ENCODE results near the gene CNTN4. TPM values are rescaled to one million over a fixed set of nuclear protein-coding genes. Genes with fewer than 3 reads are reported as not detected.

The CNTN4 gene
- total RNA-seq, 1 donor = 0.09 TPM

DNA sequence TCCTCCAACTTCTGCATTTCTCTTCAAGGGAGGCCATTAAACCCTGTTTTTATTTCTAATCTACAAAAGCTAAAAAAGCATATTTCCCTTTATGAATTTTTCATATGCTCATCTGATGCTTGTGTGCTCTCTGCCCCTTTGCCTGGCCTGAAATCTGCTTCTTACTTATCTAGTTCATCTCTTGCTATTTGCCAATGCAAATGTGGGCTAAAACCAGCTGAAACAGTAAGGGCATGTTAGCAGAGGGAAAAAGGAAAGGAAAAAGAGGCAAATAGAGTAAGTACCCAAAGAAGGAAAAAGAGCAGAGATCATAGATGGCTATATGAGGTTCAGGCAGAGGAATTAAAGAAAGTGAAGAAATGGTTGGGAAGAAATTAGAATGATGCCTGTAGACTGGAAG lies 185.2 kb downstream of the CNTN4 start:
- H3K4me3 ChIP-seq (ENCODE audit: low read depth, low read length) = no peak overlapping the region
- DNase-seq (ENCODE audit: low read depth) = no peak
- TF ChIP-seq, protein P1, sequence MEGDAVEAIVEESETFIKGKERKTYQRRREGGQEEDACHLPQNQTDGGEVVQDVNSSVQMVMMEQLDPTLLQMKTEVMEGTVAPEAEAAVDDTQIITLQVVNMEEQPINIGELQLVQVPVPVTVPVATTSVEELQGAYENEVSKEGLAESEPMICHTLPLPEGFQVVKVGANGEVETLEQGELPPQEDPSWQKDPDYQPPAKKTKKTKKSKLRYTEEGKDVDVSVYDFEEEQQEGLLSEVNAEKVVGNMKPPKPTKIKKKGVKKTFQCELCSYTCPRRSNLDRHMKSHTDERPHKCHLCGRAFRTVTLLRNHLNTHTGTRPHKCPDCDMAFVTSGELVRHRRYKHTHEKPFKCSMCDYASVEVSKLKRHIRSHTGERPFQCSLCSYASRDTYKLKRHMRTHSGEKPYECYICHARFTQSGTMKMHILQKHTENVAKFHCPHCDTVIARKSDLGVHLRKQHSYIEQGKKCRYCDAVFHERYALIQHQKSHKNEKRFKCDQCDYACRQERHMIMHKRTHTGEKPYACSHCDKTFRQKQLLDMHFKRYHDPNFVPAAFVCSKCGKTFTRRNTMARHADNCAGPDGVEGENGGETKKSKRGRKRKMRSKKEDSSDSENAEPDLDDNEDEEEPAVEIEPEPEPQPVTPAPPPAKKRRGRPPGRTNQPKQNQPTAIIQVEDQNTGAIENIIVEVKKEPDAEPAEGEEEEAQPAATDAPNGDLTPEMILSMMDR (IDR thresholded peaks at IDR 0.05; ENCODE audit: insufficient read depth, low read length) = no peak

DNA sequence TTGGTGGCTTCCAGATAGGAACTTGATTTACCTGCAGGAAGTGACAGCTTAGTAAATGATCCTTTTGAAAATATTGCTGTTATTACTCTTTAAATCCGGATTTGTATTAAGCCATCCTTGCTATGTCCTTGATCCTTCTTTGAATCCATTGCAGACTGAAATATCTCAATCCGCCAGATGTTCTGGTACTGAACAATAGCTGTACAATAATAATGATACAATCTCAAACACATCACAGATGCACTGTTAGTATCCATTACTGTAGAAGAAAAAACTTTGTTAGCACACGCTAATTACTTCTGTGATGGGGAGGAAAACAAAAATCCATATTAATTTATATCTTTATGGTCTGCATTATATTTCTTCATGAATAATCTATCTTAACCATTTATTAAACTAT lies 202.3 kb downstream of the CNTN4 start:
- TF ChIP-seq, protein P1 (IDR thresholded peaks at IDR 0.05; ENCODE audit: insufficient read depth, low read length) = no peak
- no peak overlapping the region for H3K4me3 ChIP-seq (ENCODE audit: low read depth, low read length)
- DNase-seq (ENCODE audit: low read depth) = no peak

DNA sequence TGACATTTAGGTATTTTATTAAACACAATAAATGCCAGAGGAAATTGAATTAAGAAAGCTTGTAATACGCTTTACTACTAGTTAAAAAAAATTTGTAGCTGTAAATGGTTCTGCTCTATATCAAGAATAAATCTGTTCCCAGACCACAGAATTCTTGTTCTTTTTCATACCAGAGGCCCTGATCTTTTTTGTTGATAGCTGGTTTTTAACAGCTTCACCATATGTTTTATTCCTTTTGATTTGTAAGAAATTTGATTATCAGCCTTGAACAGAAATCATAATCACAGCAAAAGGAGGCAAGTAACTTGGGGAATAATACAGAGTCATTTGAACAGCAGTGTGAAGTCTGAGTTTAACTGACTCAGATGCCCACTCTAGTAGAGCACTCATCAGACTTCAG lies 202.7 kb downstream of the CNTN4 start:
- H3K4me3 ChIP-seq (ENCODE audit: low read depth, low read length) = no peak overlapping the region
- TF ChIP-seq, protein P1 (IDR thresholded peaks at IDR 0.05; ENCODE audit: insufficient read depth, low read length) = no peak
- no peak for DNase-seq (ENCODE audit: low read depth)

DNA sequence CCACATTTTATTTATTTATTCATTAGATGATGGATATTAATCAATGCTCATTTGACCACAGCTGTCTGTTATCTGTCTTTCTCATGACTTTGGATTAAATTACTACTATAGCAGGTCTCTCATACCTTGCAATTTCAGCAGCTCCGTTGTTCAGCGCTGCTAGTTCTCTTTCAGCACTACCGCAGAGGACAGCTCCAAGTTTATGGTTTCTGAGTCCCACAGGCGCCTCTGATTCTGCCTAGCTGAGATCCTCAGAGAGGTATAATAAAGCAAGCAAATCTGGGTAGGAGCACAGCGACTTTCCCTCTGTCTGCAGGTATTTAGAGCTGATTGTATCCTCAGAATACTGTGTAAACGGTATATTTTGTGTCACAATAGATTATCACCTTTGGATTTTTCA lies 204.9 kb downstream of the CNTN4 start:
- no peak overlapping the region for H3K4me3 ChIP-seq (ENCODE audit: low read depth, low read length)
- TF ChIP-seq, protein P1 (IDR thresholded peaks at IDR 0.05; ENCODE audit: insufficient read depth, low read length) = no peak
- DNase-seq (ENCODE audit: low read depth) = no peak

DNA sequence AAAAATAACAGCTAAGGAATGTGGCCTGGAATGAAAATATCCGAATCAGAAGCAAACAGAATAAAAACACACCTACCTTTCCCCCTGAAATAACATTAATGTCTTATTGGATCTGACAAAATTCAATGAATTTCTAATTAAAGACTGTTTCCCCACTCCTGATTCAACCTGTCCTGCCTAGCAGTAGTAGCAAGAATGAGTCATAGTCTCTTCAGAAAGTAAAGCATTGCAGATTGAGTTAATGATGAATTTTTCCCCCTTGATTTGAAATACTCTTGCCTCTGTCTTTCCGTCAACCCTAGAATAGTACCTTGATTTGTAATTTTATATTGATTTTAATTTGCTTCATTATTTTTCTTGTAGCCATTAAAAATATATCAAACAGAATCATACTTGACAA lies 212.4 kb downstream of the CNTN4 start:
- H3K4me3 ChIP-seq (ENCODE audit: low read depth, low read length) = no peak overlapping the region
- TF ChIP-seq, protein P1 (IDR thresholded peaks at IDR 0.05; ENCODE audit: insufficient read depth, low read length) = no peak
- no peak for DNase-seq (ENCODE audit: low read depth)

DNA sequence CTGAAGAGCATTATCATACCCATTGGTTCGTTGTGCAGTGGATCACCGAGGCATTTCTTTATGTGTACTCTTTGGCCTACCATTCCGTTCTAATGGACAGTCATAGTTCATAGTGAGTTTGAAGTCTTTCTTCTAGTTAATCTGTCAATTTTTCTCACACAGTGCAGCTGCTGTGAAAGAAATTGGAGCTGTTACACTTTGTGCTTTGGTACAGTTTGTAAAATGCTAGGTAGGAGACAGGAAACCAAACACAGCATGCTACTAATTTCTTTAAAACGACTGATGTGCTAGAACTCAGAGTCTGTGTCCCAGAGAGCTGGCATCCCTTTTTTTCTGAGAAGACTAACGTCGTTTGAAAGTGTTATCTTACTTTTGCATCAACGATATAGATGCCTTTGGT lies 218.9 kb downstream of the CNTN4 start:
- no peak for DNase-seq (ENCODE audit: low read depth)
- TF ChIP-seq, protein P1 (IDR thresholded peaks at IDR 0.05; ENCODE audit: insufficient read depth, low read length) = no peak
- H3K4me3 ChIP-seq (ENCODE audit: low read depth, low read length) = no peak overlapping the region

DNA sequence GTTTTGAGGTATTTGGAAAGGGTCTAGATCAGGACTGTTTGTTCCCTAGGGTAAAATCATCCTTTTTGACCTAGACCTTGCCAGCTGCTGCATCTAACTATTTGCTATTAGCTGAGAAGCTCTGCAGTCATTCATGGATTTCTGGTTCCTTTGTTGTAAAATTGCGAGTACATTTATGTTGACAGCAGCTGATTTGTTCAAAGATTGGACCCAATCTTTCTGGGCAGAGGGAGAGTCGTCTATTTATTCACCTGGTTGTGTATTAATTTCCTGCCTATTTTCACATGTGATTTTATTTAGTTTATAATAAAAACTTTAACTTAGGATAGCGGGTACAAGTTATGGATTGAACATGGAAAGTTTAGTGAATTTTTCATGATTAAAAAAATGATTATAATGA lies 236.3 kb downstream of the CNTN4 start:
- no peak for DNase-seq (ENCODE audit: low read depth)
- TF ChIP-seq, protein P1 (IDR thresholded peaks at IDR 0.05; ENCODE audit: insufficient read depth, low read length) = no peak
- no peak overlapping the region for H3K4me3 ChIP-seq (ENCODE audit: low read depth, low read length)

Measured in fibroblast of the aortic adventitia (primary cell).